ENCODE measurements around the gene RNFT2.

RNFT2 gene

DNA sequence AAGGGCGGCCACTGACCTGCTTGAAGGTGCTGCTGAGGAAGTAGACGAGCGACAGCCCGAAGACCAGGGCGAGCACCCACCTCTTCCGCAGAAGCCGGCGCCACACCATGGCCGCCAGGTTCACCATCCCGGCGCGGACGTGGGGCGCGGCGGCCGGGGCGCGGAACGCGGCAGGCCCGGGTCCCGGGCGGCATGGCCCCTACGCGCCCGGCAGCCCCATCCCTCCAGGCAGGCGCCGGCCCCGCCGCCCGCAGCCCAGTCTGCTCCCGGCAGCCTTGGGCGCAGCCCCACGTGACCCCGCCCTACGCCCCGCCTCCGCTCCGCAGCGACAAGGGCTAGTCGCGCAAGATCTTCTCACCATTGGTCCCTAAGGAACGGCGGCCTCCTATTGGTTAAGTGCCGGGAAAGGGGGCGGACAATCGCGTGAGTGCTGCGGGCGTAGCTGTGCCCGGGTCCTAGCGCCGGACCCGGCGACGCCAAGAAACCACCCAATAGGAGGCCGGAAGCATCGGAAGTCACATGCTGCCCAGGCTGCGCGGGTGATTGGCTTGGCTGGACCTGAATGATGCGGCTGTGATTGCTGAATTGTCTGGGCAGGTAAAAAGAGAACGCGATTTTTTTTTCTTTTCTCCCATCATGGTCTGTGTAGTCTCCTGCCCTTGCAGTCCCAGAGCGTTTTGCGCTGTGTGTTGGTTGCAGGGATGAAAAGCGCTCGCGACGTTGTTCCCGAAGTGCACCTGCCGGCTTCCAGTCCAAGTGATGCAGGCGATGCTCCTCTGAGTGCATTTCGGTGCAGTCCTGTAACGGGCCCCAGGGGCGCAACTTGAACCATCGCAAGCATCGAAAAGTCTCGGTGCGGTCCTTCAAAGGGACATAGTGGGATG is at the start of gene RNFT2, which contains the start of gene SPRING1:
RNFT2 (plus strand) TSS at position 542 of the 884 bp plus-strand sequence. CDS start 2,183 bp downstream, outside the sequence.
SPRING1 (minus strand) TSS at position 296 of the 884 bp plus-strand sequence; CDS start at position 127, 169 bp downstream.
- DNase-seq (ENCODE audit: low read depth in 2 of 2) = peak; percentile 96 to 99

DNA sequence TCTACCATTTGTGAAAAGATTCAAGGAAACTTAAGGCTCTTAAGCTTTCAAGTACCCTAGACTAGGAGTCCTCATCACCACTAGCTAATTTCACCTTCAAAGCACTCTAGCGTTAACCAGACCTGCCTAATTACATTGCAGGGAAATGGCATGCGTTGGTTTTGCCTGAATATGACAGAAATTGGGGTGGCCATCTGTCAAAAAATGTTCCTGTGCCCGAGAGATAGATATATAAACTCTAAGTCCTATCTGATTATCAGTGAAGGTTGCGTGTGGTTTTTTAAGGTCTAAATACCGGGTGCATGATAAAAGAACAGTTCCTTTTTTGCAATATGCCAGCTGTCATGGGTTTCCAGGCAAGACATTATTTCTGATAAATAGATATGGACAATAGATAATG is 48.6 kb upstream of the RNFT2 start:
- DNase-seq (ENCODE audit: low read depth in 2 of 2) = no peak

DNA sequence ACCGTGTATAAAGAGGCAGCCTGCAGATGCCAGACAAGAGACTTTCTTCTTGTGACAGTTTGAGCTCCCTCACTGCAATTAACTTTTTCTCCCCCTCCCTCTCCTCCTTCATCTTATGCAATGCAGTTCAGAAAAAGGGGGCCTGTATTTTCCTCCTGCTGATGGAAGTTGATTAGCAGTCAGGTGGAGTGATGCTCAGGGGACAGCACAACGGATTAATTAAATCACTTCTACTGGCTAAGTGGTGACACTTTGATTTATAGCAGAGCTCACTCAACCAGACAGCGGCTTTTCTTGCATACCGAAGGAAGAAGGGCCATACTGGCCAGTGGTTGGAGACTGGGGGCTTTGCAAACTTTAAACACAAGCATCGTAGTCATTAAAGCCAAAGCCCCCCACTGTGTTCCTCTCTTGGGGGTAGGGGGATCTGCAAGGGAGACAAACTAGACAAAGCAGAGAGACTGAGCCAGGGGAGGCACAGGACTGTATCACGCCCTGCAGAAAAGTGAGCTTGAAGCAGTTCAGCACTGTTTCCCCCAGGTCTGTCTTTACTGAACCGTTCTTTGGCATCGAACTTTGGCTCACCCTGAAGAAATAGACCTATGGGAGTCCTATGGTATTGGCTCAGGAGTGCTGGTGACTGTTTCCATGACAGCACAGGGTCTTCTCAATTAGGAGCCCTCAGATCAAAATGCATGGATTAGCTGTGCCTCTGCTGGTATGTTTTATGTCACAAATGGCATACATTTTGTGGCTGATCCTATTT is 48.0 kb upstream of the RNFT2 start:
- DNase-seq (ENCODE audit: low read depth in 2 of 2) = no peak

- DNase-seq (ENCODE audit: low read depth in 2 of 2) = no peak
Measured at GRCh38 chr12:116691205-116691604, 46.9 kb upstream of the RNFT2 start.

GRCh38 chr12:116691636-116692035 is 46.5 kb upstream of the RNFT2 start:
- DNase-seq (ENCODE audit: low read depth in 2 of 2) = no peak

GRCh38 chr12:116692605-116693004 is 45.5 kb upstream of the RNFT2 start:
- DNase-seq (ENCODE audit: low read depth in 2 of 2) = no peak

- DNase-seq (ENCODE audit: low read depth in 2 of 2) = no peak
Measured at GRCh38 chr12:116693286-116694227, 44.6 kb upstream of the RNFT2 start.

DNA sequence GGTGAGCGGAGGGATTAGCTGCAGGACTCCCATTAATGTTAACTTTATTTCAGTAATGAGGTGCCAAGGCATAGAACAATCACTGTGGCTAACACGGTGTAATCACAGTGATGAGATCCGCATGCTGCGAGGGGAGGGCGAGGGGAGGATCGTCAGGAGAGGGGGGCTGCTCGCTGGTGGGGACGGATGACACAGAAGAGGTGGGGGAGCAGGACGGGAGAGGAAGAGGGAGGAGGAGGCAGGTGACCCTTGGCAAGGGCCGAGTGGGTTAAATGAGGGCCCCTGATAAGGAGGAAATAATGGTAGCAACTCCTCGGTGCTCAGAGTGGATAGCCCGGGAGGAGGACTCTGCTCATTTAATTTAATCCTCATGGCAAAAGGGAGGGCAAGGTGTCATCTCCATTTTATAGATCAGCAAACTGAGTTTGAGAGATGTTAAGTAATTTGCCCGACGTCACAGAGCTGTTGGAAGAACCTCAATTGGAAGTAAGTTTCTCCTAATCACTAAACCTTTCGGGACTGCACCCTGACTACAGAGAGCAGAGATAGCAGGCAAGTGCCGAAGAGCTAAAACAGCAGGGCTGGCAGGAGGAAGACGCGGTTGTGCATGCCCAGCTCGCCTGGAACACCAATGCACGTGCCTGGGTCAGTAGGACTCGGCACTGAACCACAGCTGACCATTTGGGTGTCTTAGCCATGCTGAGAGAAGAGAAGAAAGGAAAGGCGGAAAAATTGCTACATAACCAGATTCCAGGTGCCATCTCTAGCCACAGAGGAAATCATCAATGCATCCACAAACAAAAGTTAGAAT is 43.3 kb upstream of the RNFT2 start:
- DNase-seq (ENCODE audit: low read depth in 2 of 2) = no peak

DNA sequence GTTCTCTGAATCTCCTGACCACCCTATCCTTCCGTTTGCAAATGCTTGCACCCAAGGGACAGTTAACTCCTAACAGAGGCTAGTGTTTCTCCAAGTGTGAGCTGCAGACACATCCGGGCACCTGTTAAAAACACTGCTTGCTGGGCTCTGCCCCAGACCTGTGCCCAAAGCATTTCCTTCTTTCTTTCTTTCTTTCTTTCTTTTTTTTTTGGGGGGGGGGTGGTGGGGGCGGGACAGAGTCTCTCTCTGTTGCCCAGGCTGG is 42.7 kb upstream of the RNFT2 start:
- DNase-seq (ENCODE audit: low read depth in 2 of 2) = no peak

- no peak for DNase-seq (ENCODE audit: low read depth in 2 of 2)
Measured at GRCh38 chr12:116697305-116697704, 40.8 kb upstream of the RNFT2 start.

- no peak for DNase-seq (ENCODE audit: low read depth in 2 of 2)
Measured at GRCh38 chr12:116697716-116698115, 40.4 kb upstream of the RNFT2 start.

DNA sequence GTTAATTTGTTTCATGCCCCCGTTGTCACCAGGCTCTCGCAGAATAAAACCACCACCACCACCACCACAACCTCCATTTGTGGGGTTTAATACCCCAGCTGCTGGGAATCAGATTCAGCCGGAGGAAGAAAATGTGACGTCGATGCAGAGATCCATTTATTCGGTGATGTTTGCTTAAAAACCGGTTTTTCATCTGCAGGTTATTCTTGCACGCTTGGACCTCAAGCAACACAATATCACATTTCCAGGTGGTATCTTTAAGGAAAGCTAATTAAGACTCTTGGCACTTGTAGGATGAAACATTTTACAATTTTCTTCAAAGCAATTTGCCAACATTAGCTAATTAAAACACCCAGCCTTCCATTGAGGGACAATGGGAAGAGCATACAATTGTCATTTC is 40.0 kb upstream of the RNFT2 start:
- DNase-seq (ENCODE audit: low read depth in 2 of 2) = no peak

DNA sequence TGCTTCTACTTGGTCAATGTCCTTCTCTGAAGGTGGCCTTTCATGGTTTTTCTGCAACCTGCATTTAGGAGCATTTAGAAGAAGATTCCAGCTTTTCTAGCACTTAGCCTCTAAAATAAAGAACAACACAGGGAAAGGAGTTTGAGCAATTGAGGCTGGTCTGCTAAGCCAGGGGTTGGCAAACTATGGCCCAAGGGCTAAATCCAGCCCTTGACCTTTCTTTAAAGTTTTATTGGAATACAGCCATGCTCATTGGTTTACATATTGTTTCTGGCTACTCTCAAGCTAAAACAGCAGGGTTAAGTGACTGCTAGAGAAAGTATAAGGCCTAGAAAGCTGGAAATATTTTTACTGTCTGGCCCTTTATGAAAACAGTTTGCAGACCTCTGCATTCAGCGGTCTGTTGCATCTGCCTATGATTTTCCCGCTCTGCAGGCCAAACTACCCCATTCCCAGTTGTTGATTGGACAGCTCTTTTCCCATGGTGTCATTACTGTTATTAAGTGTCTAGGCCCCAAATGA is 39.5 kb upstream of the RNFT2 start:
- DNase-seq (ENCODE audit: low read depth in 2 of 2) = no peak

- DNase-seq (ENCODE audit: low read depth in 2 of 2) = no peak
Measured at GRCh38 chr12:116700066-116700465, 38.0 kb upstream of the RNFT2 start.

GRCh38 chr12:116701432-116701831 is 36.7 kb upstream of the RNFT2 start:
- no peak for DNase-seq (ENCODE audit: low read depth in 2 of 2)

DNA sequence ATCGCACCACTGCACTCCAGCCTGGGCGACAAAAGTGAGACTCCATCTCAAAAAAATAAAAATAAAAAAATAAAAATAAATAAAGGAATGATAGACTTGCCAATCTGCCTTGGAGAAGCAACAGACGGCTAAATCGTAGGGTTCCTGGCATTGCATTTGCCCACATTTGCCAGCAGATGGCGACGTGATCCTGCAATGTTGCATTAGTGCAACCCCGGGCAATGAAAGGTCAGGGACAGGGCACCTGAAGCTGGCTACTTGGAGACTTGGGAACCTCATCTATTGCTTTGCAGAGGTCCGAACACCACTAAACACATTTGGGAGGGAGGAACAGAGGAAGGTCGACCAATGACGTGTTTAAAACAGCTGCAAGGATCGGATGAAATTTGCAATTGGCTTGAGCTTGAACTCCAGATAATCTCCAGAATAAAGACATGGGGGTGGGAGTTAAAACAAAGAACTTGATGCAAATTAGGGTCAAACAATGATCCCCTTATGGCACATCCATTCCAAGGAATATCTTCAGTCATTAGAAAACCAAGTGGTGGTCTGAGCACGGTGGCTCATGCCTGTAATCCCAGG is 34.8 kb upstream of the RNFT2 start:
- DNase-seq (ENCODE audit: low read depth in 2 of 2) = peak; percentile 38 to 52

DNA sequence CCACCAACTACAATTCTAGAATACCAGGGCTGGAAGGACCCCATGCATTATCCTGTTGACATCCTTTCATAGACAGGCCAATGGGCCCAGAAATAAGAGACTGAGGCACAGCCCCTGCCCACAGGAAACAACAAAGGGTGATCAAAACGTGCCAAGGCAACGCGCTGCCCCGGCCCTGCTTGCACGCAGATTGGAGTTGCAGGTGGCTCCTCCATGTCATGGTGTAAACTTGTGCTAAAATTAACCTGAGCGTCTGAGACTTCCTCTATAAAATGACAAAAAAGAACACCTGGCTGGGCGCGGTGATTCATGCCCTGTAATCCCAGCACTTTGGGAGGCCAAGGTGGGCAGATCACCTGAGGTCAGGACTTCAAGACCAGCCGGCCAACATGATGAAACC is 30.4 kb upstream of the RNFT2 start:
- no peak for DNase-seq (ENCODE audit: low read depth in 2 of 2)

- peak; percentile 10 to 22 for DNase-seq (ENCODE audit: low read depth in 2 of 2)
Measured at GRCh38 chr12:116708826-116709756, 29.0 kb upstream of the RNFT2 start.

DNA sequence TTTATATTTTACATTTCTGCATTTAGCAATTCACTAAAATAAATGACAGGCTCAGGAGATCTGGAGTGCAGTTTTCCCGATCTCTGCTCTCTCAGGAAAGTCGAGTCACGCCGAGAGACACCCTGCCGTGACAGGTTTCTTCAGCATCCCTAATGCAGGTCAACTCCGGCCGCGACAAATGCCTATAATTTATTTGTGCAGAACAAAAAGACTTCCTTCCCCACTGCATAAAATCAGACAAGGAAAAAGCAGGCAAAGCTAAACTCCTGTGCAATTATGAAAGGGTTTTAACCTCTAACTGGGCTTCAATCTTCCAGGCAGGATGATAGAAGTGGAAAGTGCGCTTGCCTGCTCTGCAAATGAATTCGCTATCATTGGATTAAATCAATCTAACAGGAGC is 28.3 kb upstream of the RNFT2 start:
- DNase-seq (ENCODE audit: low read depth in 2 of 2) = no peak
